Stimulated activated CD4-positive, alpha-beta T cell treated with anti-CD3 and anti-CD28 coated beads, Interleukin-2, amount 100 ng/mL, for 4 hours (primary cell): ENCODE data around the gene CRYBB3.
"Not testable (repeated sequence)": the region's sequence is repeated elsewhere in the genome, so short reads cannot be mapped to it uniquely, and the experiment has no call there.

Source experiments
- DNase-seq: peaks from one replicate; pipeline ENCODE4 v3.0.0-alpha.2; 2020; ENCODE audit warnings: low read depth

The CRYBB3 gene

DNA sequence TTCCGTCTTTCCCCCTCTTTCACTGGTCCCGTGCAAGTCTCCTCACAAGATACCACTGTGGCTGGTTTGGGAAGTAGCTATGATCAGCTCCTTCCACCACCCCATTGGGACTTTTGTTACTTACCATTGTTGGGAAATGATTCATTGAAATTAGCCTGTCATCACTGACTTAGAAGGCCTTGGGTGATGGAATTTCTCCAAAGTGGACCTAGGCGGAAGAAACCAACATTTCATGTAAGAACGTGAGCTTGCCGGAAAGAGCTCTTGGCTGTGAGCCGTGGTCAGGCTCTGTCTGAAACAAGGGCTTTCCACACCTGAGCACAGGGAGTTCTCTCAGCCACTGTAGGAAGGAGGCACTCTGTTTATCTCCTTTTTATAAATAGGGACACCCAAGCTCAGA, 23.5 kb upstream of the CRYBB3 start:
- DNase-seq, result no peak

DNA sequence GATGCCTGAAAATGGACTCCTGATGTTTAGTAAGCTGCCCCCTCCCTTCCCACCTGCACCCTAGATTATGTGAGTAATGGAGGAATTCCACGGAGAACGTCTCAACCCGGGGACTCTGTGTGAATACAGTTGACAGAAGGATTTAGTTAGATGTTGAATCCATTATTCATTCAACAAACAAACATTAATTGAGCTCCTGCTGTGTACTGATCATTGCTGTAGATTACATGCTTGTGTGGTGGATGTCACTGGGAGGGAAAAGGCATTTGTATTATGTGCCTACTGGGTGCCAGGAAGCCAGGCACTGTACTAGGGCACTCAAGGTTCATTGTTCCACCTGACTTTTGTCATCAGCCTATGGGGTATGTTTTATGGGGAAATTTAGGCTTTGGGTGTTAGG, 22.9 kb upstream of the CRYBB3 start:
- no peak for DNase-seq

DNA sequence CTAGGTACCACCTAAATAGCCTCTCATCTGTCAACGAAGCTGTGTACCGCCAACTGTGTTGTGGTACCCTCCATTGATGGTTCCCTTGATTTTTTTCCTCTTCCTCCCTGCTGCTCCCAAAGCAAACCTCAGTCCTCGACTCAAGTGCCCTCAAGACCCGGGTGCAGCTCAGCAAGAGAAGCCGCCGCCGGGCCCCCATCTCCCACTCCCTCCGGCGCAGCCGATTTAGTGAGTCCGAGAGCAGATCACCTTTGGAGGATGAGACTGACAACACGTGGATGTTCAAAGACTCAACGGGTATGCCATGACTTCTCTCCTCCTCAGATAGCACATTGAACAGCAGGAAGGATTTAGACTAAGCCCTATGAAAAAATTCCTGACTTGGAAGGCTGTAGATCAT, 22.4 kb upstream of the CRYBB3 start:
- no peak for DNase-seq

DNA sequence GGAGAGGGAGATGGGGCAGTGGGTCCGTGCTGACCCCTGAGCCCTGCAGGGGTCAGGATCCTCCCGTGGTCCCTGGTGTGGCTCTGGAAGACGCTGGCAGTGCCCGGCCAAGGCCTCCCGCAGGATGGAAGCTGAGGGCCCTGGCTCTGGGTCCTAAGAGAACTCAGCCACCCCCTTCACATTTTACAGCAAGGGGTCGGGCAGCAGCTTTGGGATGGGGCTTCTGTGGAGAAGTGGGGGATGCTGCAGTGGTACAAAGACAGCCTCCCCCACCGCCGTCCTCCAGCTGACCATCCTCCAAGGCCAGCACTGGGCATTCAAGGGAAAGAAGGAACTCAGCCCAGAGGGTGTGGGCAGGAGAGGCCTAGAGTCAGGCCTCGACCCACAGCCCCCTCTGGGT, 21.8 kb upstream of the CRYBB3 start:
- DNase-seq, result no peak

DNA sequence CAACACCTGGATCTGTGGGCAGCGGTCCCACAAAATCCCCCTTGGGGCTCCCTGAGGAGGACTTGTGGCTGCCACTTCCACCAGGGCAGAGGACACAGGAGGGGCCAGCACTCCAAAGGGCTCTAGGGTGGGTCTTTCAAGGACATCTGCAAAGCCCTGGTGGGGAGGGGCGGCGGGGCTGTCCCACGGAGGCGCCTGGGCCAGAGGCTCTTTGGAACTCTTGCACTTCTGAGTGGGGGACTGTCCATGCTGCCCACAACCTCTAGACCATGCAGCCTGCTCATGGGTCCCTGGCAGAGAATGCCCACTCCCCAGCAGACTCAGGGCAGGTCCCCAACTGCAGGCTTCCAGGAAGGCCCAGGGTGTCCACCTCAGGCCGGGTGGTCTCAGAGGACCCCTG, 21.3 kb upstream of the CRYBB3 start:
- not testable (repeated sequence) for DNase-seq

DNA sequence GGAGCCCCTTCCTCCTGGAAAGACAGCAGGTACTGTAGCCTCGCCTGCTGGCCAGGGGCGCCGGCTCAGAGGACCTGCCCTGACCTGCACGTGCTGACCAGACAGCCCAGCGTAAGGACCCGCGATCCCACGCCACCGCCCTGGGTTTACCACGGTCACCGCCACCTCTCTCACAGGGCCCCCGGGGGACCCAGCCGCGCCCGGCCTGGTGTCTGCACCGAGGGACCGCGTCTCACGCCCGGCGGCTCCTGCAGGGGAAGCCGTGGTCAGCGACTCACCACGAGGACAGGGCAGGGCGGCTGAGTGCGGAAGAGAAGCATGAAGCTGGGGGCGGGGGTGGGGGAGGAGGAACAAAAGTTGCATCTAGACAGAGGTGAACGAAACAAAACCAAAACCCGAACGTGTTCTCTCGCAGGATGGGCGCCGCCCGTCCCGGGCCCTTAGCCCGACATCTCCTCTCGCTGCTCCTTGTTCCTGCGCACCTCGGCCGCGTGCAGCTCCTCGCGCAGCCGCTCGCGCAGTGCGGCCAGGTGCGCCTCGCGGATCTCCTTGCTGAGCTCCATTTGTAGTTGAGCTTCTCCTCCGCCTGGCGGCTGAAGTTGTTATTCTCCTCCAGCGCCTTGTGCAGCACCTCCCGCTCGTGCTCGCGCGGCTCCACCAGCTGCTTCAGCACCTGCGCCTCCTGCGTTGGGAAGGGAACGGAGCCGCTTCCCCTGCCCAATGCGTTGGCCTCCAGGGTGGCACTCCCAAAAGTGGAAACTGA, 20.6 kb upstream of the CRYBB3 start:
- DNase-seq, result not testable (repeated sequence)

DNA sequence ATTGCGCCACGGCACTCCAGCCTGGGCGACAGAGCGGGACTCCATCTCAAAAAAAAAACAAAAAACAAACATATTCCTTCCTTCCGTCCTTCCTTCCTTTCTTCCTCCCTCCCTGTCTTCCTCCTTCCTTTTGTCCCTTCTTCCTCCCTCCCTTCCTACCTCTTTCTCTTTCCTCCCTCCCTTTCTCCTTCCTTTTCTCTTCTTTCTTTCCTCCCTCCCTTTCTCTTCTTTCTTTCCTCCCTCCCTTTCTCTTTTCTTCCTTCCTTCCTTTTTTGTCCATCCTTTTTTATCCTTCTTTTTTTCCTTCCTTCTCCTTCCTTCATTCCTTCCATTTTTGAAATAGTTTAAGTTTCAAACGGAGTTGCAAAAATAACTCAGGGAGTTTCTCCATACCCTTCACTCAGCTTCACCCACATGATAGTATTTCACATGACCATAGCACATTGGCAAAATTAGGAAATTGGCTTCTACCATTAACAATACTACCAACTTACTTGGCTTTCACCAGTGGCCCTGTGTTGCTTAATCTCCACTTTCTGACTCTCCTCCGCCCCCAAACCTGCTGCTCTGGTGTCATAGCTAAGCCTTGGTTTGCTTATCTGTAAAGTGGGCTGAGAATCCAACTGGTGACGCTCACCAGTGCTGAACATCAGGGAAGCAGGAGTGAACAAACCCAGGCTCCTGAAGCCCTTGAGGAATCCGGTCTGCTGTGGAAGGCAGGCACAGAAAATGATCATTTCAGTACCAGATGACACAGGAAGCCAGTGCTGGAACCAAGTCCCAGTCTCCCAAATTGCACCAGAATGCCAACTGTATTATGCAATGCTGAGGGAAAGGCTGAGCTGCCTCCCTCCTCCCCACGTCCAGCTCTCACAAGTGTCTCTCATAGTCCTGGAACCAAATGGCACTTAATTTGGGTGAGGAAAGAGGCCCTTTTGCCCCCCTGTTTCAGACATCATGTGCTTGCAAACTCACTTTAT, 17.2 kb upstream of the CRYBB3 start:
- no peak for DNase-seq

DNA sequence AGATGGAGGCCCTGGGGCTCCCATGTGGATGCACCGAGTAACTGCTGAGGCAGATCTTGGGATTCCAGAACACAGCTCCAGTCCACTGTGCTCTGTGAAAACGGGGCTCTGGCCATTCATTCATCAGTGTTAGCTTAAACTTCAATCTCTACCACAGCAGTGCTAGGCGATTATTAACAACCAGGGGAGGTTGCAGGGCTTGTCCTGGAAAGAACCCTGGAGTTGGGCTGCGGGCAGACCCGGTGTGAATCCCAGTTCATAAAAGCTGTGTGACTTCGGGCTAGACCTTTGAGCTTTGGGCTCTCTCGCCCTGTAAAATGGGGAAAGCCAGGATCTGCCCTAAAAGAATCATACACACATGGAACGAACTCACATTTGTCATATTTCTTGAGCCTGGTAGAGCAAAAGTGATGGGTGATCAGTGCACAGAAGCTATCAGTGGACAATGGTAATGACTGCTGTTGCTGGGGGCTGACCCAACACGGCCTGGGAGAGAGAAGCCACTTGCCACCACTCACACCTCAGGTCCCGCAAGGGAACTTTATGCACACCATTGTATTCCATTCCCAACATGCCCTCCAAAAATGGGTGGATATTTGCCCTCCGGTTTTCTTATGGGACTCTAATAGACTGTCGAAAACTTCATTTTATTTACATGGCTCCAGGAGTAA, 15.6 kb upstream of the CRYBB3 start:
- no peak for DNase-seq

DNA sequence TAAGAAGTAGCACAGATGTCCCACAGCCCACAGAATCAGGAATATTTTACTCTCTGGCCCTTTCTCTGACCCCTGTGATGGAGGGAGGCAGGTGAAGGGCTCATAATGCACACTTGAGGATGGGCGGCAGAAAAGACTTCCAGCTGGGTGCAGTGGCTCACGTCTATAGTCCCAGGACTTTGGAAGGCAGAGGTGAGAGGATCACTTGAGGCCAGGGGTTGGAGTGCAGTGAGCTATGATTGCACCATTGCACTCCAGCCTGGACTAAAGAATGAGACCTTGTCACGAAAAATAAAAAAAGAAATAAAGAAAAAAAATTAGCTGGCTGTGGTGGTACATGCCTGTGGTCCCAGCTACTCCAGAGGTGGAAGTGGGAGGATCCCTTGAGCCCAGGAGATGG, 13.5 kb upstream of the CRYBB3 start:
- no peak for DNase-seq

DNA sequence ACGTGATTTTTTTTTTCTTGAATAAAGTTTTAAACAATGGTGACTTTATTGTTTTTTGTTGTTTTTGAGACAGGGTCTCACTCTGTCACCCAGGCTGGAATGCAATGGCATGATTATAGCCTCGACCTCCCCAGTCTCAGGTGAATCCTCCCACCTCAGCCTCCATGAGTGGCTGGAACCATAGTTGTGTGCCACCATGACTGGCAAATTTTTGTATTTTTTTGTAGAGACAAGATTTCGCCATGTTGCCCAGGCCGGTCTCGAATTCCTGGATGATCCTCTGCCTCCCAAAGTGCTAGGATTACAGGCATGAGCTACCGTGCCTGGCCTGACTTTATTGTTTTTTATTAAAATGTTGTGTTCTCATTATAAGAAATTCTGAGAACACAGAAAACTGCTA, 12.2 kb upstream of the CRYBB3 start:
- no peak for DNase-seq

DNA sequence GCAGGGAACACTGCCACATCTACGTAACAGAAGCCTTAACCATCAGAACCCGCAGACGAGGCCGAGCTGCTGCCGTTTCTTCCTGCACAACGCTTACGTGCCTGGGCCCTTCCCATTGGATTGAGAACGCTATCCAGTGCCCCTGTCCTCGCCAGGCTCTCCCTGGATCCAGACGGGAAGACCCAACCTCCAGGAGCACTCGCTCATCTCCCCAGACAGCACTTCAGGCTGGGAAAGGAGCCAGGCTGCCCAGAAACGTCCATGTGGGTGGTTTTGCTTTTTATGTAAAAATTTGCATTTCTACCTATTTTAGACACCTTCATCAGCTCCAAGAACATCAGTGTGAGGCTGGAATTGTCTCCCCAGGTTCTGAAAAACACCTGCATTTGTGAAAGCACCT, 7.3 kb upstream of the CRYBB3 start:
- DNase-seq, result no peak

DNA sequence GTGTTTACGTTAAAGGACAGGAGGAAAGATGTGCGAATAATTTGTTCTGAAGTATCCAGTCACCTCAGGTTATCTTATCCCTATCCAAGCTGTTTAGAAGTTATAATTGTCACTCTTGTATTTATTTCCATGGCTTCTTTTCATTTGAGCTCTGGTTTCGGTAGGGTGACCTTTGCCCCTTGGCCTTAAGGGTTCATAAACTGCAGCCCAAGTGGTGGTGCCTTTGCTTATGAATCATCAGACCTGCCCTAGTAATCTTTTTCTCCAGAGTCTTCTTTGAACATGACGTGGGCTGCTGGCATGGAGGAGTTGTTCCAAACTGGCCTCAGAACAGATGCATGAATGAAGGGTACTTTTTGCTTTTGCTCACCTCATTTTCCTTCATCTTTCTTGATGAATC, 6.5 kb upstream of the CRYBB3 start:
- DNase-seq, result no peak

DNA sequence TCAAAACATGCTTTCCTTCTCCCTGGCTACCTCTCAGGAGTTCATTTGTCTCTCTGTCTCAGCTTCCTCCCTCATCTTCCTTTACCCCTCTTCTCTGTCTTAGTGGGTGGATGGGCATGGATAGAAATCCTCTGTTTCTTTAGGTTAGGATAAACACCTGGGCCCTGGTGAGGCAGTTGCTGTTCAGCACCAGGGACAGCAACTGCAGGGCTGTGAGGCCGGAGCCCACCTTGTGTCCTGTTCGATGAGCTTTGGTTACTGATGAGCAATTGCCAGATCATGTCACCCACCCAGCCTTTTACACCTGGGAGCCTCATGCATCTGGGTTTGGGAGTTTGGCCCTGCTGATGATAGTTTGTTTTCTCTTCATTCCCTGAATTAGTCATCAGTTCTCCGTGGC, 6.1 kb upstream of the CRYBB3 start:
- no peak for DNase-seq

DNA sequence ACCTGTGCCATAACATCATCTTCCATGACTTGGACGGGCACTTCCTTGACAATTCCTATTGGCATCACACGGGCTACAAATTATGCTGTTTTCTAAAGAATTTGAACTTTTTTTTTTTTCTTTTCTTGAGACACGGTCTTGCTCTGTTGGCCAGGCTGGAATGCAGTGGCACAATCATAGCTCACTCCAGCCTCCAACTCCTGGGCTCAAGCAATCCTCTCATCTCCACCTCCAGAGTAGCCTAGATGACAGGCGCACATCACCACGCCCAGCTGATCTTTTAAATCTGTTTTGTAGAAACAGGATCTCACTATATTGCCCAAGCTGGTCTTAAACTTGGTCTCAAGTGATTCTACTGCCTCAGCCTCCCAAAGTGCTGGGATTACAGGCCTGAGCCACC, 3.3 kb upstream of the CRYBB3 start:
- no peak for DNase-seq

DNA sequence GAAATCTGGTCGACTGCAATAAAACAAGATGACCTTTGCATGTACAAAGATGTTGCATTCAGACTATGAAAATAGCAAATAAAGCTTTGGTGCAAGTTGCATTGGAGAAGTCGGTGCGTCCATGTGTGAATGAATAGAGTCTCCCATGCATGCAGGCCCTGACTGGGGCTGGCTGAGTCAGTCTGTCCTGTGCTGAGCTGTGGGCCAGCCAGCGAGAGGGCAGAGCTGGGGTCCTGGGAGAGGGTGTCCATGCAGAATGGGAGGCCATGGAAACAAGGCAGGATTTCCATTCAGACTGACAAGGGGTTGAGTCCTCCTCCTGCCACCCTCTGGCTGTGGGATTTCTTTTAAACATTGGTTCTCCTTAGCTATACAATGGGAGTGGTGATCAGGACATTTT, 2.3 kb upstream of the CRYBB3 start:
- no peak for DNase-seq

DNA sequence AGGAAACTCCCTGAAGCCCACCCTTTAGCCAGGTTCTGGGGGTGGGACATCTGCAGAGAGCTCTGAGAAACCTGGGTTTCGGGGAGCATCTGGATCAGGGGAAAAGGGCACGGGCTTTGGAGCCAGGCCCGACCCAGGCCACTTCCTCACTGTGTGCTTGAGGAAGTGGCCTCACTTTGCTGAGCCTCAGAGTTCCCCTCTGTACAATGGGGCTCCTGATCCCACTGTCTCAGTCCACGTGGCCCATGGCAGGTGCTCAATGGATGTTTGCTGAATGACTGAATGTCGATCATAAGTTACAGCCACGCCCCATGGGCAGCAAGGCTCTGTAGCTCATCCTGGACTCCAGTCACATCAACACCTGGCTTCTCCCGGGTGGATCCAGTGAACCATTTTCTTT, 1.3 kb downstream of the CRYBB3 start:
- DNase-seq, result no peak

DNA sequence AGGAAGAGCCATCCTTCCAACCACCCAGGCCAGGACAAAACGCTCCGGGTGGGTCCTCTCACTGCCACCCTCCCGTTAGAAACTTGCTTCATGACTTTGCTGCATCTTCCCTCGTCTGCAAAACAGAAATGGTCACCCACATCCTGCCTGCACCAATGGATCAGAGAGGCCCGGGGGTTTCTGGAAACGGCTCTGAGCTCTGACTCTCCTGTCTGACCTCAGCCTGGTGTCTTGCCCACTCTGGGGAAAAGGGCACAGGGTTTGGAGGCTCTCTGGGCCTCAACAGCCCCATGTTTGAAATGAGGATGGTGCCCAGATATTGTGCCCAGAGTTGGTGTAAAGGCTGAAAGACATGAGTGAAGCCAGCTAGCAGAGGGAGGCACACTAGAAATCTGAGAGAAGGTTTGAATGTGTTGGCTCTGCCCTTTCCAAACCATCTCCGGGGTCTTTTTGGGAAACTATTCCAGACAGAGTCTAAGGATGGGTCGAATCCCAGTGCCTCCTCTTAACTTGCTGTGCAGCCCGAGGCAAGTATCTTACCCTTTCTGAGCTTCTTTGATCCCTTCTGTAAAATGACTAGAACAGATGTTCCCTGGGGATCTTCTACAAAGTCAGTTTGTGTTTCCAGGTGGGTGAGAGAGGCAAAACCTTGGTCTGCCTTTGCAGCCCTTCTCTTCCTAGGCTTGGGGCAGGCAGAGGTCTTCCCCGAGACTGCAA, 2.1 kb downstream of the CRYBB3 start:
- no peak for DNase-seq

DNA sequence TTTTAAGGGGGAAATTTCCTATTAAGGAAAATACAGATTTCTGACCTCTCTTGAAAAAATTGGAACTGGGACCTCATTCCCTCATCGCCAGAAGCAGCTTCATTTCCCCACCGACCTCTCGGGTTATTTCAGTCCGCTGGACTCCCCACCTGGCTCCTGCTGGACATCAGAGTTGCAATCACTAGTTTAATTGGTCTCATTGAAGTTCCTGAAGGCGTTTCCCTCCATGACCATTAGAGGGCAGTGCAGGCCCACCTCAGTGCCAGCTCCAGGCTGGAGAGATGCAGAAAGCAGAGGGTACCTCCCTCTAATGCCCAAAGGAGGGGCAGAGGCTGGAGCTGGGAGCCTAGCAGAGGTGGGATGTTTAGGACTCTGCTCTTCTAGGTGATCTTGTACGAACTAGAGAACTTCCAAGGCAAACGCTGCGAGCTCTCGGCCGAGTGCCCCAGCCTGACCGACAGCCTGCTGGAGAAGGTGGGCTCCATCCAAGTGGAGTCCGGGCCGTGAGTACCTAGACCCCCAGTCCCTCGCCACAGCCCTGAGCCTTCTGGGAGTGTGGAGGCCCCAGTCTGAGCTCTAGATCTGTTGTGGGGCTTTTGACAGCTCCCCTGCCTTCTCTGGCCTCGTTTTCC, 2.7 kb downstream of the CRYBB3 start:
- peak; percentile 16 for DNase-seq

DNA sequence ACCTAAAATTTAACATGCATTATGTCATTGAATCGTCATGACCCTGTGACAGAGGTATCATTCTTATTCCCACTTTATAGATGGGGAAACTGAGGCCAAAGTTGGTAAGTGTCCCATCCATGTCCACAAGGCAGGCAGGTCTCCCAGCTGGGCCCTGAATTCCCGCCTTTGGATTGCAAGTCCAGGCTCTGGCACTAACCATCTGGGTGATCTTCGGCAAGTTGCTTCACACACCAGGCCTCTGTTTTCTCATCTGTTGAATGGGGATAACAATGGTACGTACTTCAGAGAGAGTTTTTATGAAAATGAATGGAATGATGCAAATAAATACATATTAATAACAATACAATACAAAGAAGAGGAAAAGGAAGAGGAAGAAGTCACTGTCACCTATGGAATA, 3.4 kb downstream of the CRYBB3 start:
- DNase-seq, result no peak

DNA sequence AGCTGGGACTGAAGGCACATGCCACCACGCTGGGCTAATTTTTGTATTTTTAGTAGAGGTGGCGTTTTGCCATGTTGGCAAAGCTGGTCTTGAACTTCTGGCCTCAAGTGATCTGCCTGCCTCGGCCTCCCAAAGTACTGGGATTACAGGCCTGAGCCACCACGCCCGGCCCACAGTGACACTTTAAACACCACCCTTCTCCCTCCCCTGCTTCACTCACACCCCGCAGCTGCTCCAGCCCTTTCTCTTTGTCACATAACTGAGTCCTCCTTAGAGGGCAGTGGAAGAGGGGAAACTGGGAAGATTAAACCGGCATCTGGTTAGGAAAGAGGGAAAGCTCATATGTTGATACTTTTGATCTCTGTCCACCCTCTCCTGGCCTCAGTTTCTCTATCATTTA, 4.9 kb downstream of the CRYBB3 start:
- DNase-seq, result not testable (repeated sequence)

DNA sequence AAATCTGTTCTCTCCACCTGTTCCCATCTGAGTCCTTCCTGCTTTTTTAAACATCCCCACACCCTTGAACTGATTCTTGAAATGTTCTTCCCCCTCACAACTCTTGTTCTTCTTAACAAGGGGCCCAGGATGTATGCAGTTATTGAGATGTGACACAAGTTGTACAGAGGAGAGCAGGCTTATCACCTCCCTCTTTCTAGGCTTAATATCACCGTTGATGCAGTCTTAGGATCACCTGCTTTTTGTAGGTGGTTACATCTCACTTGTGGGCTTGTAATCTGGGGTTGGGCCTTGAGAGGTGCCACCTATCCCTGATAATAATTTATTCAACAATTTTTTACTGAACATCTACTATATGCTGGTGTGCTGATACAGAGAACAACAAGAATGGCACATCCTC, 6.2 kb downstream of the CRYBB3 start:
- no peak for DNase-seq

DNA sequence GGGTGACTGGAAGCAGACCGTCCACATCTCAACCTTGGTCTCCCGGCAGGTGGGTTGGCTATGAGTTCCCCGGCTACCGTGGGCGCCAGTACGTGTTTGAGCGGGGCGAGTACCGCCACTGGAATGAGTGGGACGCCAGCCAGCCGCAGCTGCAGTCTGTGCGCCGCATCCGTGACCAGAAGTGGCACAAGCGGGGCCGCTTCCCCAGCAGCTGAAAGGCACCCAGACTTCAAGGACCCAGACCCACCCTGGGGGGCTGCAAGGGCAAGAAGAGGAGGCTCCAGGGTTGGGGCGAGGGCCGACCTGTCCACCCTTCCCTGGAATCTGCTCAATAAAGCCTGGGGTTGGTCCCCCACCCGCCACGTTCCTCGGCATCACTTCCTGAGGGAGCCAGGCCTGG, 7.3 kb downstream of the CRYBB3 start:
- no peak for DNase-seq
